ENCODE data around the gene TPD52L1. TPM values are rescaled to one million over a fixed set of nuclear protein-coding genes. Genes with fewer than 3 reads are reported as not detected.

TPD52L1 gene
- total RNA-seq, 1 donor from 2014 or later, result 7.2 TPM

DNA sequence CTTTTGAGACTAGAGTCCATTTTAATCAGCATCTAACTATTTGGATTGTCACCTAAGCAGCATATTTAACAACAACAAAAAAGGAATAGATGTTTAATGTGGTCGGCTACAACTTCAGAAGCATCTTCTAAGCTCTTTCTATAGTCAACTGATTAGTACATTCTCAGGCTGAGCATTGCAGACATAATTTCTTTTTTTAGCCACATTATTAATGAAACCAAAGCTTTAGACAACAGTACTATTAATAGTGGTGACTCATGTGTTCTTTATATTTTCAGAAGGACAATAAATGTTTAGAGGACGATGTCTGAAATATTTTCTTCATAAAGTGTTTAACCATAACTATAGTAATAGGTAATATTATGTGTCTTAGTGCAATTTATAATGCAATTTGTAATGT, 52.4 kb downstream of the TPD52L1 start:
- no peak overlapping the region for H3K27ac Mint-ChIP-seq (ENCODE audit: unreplicated experiment)
- DNase-seq (ENCODE audit: extremely low spot score, unreplicated experiment), result no peak

DNA sequence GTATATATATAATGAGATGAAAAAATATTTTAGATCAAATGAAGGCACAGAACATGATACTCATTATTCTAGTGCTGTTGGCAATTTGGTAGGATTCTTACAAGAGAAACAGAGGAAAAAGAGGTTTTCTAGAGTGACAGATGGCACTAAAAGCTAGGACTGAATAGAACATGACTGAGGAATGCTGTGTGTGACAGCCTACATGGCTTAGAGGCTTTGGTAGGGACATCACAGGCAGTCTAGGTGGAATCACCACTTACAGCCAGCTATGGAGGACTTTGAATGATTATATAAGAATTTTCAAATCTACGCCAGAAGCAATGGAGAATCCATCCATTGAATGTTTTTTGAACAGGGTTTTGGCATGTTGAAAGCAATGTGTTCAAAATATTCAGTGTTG, 52.8 kb downstream of the TPD52L1 start:
- peaks cover 23% of the 10 kb centered on the region for H3K4me1 Mint-ChIP-seq (ENCODE audit: unreplicated experiment)
- H3K27ac Mint-ChIP-seq (ENCODE audit: unreplicated experiment), result no peak overlapping the region
- TF ChIP-seq, protein P1, sequence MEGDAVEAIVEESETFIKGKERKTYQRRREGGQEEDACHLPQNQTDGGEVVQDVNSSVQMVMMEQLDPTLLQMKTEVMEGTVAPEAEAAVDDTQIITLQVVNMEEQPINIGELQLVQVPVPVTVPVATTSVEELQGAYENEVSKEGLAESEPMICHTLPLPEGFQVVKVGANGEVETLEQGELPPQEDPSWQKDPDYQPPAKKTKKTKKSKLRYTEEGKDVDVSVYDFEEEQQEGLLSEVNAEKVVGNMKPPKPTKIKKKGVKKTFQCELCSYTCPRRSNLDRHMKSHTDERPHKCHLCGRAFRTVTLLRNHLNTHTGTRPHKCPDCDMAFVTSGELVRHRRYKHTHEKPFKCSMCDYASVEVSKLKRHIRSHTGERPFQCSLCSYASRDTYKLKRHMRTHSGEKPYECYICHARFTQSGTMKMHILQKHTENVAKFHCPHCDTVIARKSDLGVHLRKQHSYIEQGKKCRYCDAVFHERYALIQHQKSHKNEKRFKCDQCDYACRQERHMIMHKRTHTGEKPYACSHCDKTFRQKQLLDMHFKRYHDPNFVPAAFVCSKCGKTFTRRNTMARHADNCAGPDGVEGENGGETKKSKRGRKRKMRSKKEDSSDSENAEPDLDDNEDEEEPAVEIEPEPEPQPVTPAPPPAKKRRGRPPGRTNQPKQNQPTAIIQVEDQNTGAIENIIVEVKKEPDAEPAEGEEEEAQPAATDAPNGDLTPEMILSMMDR (IDR thresholded peaks at IDR 0.05), result no peak
- H3K9me3 Mint-ChIP-seq (ENCODE audit: unreplicated experiment), result no peaks in the 10 kb centered on the region
- H3K4me3 Mint-ChIP-seq (ENCODE audit: unreplicated experiment), result no peak overlapping the region
- DNase-seq (ENCODE audit: extremely low spot score, unreplicated experiment), result no peak
- H3K27me3 Mint-ChIP-seq (ENCODE audit: unreplicated experiment), result no peaks in the 10 kb centered on the region
- H3K36me3 Mint-ChIP-seq (ENCODE audit: unreplicated experiment), result no peaks in the 10 kb centered on the region

More for the DNA sequence above, 52.4 kb downstream of the TPD52L1 start:
- TF ChIP-seq, protein P1 (IDR thresholded peaks at IDR 0.05), result no peak
- H3K36me3 Mint-ChIP-seq (ENCODE audit: unreplicated experiment), result no peaks in the 10 kb centered on the region
- no peak overlapping the region for H3K4me3 Mint-ChIP-seq (ENCODE audit: unreplicated experiment)
- no peaks in the 10 kb centered on the region for H3K27me3 Mint-ChIP-seq (ENCODE audit: unreplicated experiment)
- H3K9me3 Mint-ChIP-seq (ENCODE audit: unreplicated experiment), result no peaks in the 10 kb centered on the region
- H3K4me1 Mint-ChIP-seq (ENCODE audit: unreplicated experiment), result peaks cover 28% of the 10 kb centered on the region

DNA sequence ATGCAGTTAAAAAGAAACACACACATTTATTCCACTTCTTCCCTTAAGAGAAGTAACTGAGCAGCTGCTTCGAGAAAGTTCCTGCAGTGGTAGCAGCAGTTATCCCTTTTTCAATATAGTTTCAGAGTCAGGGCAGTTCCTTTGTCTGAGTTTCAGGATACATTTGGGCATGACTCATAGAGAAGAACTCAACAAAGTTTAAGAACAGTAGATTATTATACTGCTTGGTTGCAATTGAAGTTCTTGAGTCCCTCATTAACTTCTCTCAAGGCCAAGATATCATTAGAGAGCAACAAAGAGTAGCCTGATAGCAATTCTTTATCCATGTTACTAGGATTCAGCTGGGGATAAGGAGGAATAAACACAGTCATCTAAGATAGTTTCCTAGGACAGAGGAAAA, 54.4 kb downstream of the TPD52L1 start:
- Mint-ChIP-seq H3K4me3 (ENCODE audit: unreplicated experiment) (no peak overlapping the region), H3K4me1 (ENCODE audit: unreplicated experiment) (peaks cover 8% of the 10 kb centered on the region), H3K36me3 (ENCODE audit: unreplicated experiment) (no peaks in the 10 kb centered on the region), H3K27ac (ENCODE audit: unreplicated experiment) (no peak overlapping the region), H3K9me3 (ENCODE audit: unreplicated experiment) (no peaks in the 10 kb centered on the region), H3K27me3 (ENCODE audit: unreplicated experiment) (no peaks in the 10 kb centered on the region)
- no peak for DNase-seq (ENCODE audit: extremely low spot score, unreplicated experiment)
- TF ChIP-seq, protein P1 (IDR thresholded peaks at IDR 0.05), result no peak

DNA sequence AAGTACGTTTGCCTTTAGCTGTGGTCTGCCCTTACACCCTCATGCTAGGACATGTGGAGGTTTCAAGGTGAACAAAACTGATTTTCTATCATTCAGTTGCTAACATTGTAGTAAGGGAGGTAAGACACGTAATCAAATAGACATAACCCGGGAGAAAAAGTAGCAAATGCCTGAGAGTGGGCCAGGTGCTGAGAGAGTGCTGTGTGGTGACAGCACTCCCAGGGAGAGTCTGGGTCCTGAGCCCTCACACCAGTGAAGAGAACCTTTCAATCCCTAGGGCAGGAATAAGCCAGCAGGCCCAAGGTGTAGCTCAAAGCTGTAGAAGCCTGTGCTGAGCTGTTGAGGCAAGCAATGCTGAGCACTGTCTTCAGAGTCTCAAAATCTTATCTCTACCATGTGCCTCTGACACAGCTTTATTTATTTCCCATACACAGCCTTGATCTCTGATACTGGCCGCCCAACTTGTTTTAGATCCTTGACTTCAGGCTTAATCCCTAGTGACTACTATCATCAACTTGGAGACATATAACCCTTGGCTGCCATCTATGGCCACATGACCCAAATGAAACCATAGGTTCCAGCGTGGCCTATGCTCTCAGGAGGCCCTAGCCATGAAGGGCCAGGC, 55.2 kb downstream of the TPD52L1 start:
- peaks cover under 1% of the 10 kb centered on the region for H3K4me1 Mint-ChIP-seq (ENCODE audit: unreplicated experiment)
- TF ChIP-seq, protein P1 (IDR thresholded peaks at IDR 0.05), result no peak
- H3K36me3 Mint-ChIP-seq (ENCODE audit: unreplicated experiment), result no peaks in the 10 kb centered on the region
- no peak overlapping the region for H3K4me3 Mint-ChIP-seq (ENCODE audit: unreplicated experiment)
- H3K9me3 Mint-ChIP-seq (ENCODE audit: unreplicated experiment), result no peaks in the 10 kb centered on the region
- H3K27ac Mint-ChIP-seq (ENCODE audit: unreplicated experiment), result no peak overlapping the region
- DNase-seq (ENCODE audit: extremely low spot score, unreplicated experiment), result no peak
- H3K27me3 Mint-ChIP-seq (ENCODE audit: unreplicated experiment), result no peaks in the 10 kb centered on the region

DNA sequence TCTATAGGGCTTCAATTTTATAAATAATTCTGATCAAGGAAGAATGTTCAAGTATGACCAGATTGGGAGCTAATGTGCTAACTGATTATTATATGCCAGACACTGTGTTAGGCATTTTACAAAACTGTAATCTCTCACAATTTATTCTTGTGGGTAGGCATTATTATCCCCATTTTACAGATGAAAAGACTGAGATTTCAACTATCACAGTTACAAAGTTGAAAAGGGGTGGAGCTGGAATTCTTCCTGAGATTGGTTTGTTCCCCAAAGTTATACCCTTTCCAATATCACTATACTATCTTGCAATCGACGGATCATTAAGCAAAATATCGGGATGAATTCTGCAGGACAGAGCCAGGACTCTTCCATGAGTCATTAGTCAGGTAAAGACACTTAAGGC, 57.1 kb downstream of the TPD52L1 start:
- no peak overlapping the region for H3K4me3 Mint-ChIP-seq (ENCODE audit: unreplicated experiment)
- peaks cover 3% of the 10 kb centered on the region for H3K4me1 Mint-ChIP-seq (ENCODE audit: unreplicated experiment)
- no peak overlapping the region for H3K27ac Mint-ChIP-seq (ENCODE audit: unreplicated experiment)
- no peaks in the 10 kb centered on the region for H3K9me3 Mint-ChIP-seq (ENCODE audit: unreplicated experiment)
- no peaks in the 10 kb centered on the region for H3K27me3 Mint-ChIP-seq (ENCODE audit: unreplicated experiment)
- TF ChIP-seq, protein P1 (IDR thresholded peaks at IDR 0.05), result no peak
- no peak for DNase-seq (ENCODE audit: extremely low spot score, unreplicated experiment)
- H3K36me3 Mint-ChIP-seq (ENCODE audit: unreplicated experiment), result no peaks in the 10 kb centered on the region
